ENCODE data around the gene ADCYAP1.

The ADCYAP1 gene

GRCh38 chr18:910247-910646, 5.6 kb downstream of the ADCYAP1 start:
- DNase-seq (ENCODE audit: low read depth in 2 of 2): no peak

GRCh38 chr18:911025-911424, 6.4 kb downstream of the ADCYAP1 start:
- no peak for DNase-seq (ENCODE audit: low read depth in 2 of 2)

GRCh38 chr18:911486-911885, 6.8 kb downstream of the ADCYAP1 start:
- no peak for DNase-seq (ENCODE audit: low read depth in 2 of 2)

GRCh38 chr18:916562-916961, 11.9 kb downstream of the ADCYAP1 start:
- no peak for DNase-seq (ENCODE audit: low read depth in 2 of 2)

- DNase-seq (ENCODE audit: low read depth in 2 of 2): no peak
These were observed 14.4 kb downstream of the ADCYAP1 start for GRCh38 chr18:919078-919477.

GRCh38 chr18:923144-923866, 18.6 kb downstream of the ADCYAP1 start:
- no peak for DNase-seq (ENCODE audit: low read depth in 2 of 2)

GRCh38 chr18:924987-925386, 20.3 kb downstream of the ADCYAP1 start:
- no peak for DNase-seq (ENCODE audit: low read depth in 2 of 2)

GRCh38 chr18:926946-927345, 22.3 kb downstream of the ADCYAP1 start:
- DNase-seq (ENCODE audit: low read depth in 2 of 2): no peak

GRCh38 chr18:933082-933481, 28.4 kb downstream of the ADCYAP1 start:
- no peak for DNase-seq (ENCODE audit: low read depth in 2 of 2)

- DNase-seq (ENCODE audit: low read depth in 2 of 2): no peak
These were observed 30.0 kb downstream of the ADCYAP1 start for GRCh38 chr18:934518-935133.

- no peak for DNase-seq (ENCODE audit: low read depth in 2 of 2)
These were observed 32.3 kb downstream of the ADCYAP1 start for GRCh38 chr18:936941-937340.

GRCh38 chr18:939166-939565, 34.5 kb downstream of the ADCYAP1 start:
- DNase-seq (ENCODE audit: low read depth in 2 of 2): no peak

- no peak for DNase-seq (ENCODE audit: low read depth in 2 of 2)
These were observed 35.3 kb downstream of the ADCYAP1 start for GRCh38 chr18:939958-940357.

- DNase-seq (ENCODE audit: low read depth in 2 of 2): no peak
These were observed 36.7 kb downstream of the ADCYAP1 start for GRCh38 chr18:941331-941730.

- DNase-seq (ENCODE audit: low read depth in 2 of 2): no peak
These were observed 39.8 kb downstream of the ADCYAP1 start for GRCh38 chr18:944440-944839.

GRCh38 chr18:949724-950631, 45.3 kb downstream of the ADCYAP1 start:
- DNase-seq (ENCODE audit: low read depth in 2 of 2): no peak

- DNase-seq (ENCODE audit: low read depth in 2 of 2): no peak
These were observed 46.3 kb downstream of the ADCYAP1 start for GRCh38 chr18:950882-951495.

- no peak for DNase-seq (ENCODE audit: low read depth in 2 of 2)
These were observed 50.9 kb downstream of the ADCYAP1 start for GRCh38 chr18:955384-956066.

- no peak for DNase-seq (ENCODE audit: low read depth in 2 of 2)
These were observed 53.2 kb downstream of the ADCYAP1 start for GRCh38 chr18:957829-958228.

GRCh38 chr18:959854-960253, 55.2 kb downstream of the ADCYAP1 start:
- no peak for DNase-seq (ENCODE audit: low read depth in 2 of 2)
